ENCODE data around the gene CD81.

Gene CD81

DNA sequence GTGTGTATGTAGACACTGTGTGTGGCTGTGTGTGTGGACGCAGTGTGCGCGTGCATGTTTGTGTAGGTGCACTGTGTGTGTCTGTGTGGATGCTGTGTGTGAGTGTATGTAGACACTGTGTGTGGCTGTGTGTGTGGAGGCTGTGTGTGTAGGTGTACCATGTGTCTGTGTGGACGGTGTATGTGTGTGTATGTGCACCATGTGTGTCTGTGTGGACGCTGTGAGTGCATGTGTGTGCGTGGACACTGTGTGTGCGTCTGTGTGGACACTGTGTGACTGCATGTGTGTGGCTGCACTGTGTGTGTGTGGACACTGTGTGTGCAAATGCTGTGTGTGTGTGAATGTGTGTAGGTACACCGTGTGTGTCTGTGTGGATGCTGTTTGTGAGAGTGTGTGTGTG lies 56.9 kb downstream of the CD81 start:
- no peak for DNase-seq (ENCODE audit: low read depth in 1 of 2, low spot score in 1 of 2)

DNA sequence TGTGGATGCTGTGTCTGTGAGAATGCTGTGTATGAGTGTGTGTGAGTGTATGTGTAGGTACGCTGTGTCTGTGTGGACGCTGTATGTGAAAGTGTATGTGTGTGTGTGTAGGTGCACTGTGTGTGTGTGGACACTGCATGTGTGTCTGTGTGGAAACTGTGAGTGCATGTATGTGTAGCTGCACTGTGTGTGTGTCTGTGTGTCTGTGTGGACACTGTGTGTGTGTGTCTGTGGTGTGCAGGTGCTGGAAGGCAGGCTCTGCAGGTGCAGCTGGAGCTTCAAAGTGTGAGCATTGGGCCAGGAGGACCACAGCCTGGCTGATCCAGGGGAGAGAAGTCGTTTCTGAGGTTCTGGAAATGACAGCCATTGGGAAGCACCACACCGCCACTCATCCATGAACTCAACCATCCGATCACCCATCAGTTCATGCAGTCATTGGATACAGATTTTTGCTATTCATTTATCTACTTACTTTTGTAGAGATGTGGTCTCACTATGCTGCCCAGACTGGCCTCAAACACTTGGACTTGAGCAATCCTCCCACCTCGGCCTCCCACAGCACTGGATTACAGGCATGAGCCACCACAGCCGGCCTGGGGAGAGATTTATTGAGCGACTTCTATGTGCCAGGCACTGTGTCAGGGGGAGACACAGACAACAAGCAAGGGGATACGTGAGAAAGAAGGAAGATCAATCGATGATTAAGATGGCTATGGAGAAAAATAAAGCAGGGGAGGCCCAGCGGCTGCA lies 57.6 kb downstream of the CD81 start:
- DNase-seq (ENCODE audit: low read depth in 1 of 2, low spot score in 1 of 2) = no peak

GRCh38 chr11:2435288-2436012 lies 58.3 kb downstream of the CD81 start:
- DNase-seq (ENCODE audit: low read depth in 1 of 2, low spot score in 1 of 2) = no peak

GRCh38 chr11:2436013-2436520 lies 59.0 kb downstream of the CD81 start:
- DNase-seq (ENCODE audit: low read depth in 1 of 2, low spot score in 1 of 2) = no peak

DNA sequence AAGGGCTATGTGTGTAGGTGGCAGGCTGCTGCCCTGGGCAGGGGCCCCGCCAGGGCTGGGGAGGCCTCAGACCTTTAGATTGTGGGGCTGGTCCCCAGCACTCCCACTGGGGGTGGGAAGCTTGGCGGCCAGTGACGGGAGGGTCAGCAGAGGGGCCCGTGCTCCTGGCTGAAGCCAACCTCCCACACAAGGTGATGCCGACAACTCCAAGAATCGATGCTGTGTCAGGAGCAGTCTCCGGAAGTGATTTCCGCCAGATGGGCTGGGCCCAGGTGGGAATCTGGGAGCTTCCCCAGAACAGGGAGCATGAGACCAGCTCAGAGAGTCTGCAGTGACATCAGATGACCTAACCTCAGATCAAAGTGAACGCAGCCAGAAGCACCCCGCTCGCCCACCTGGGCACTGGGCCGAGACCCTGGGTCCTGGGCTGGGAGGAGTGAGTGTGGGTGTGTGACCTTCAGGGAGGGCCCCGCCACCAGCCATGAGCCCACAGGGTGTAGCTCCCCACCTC lies 59.5 kb downstream of the CD81 start:
- no peak for DNase-seq (ENCODE audit: low read depth in 1 of 2, low spot score in 1 of 2)

DNA sequence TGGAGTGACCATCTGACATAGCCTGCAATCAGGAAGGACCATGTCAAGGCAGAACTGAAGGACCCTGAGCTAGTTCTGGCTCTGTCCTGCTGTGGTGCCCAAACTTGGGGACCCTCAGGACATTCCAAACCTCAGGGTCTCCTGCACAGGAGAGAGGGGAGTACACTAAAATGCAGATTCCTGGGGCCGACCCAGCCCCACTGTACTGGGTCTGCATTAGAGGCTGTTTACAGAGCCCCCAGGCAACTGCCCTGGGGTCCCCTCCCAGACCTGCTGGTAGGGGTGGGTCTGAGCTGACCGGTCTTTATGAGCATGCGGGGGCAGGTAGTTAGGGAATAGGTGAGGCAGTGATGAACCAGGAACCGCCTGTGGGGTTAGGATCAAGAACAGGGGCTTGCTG lies 60.4 kb downstream of the CD81 start:
- no peak for DNase-seq (ENCODE audit: low read depth in 1 of 2, low spot score in 1 of 2)

- DNase-seq (ENCODE audit: low read depth in 1 of 2, low spot score in 1 of 2) = no peak
Measured at GRCh38 chr11:2439820-2440219, 62.7 kb downstream of the CD81 start.

- DNase-seq (ENCODE audit: low read depth in 1 of 2, low spot score in 1 of 2) = no peak
Measured at GRCh38 chr11:2440646-2441045, 63.5 kb downstream of the CD81 start.

DNA sequence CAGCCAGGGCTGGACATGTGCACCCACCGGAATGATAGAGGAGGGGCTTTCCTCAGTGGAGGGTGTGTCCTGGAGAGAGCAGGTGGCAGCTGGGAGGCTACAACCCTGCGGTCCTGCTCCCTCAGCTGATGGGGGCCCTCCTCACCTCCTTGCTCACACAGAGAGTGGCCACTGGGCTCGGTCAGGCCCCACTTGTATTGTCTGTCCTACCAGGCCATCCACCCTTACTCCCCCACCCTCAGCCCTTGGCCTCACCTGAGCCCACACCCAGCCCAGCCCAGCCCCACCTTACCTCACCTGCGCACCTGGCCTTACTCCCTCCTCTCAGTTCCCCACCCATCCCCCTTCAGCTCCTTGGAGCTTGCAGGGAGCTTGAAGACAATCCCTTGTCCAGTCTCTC lies 64.1 kb downstream of the CD81 start:
- no peak for DNase-seq (ENCODE audit: low read depth in 1 of 2, low spot score in 1 of 2)

GRCh38 chr11:2442589-2442988 lies 65.5 kb downstream of the CD81 start:
- DNase-seq (ENCODE audit: low read depth in 1 of 2, low spot score in 1 of 2) = no peak

- DNase-seq (ENCODE audit: low read depth in 1 of 2, low spot score in 1 of 2) = no peak
Measured at GRCh38 chr11:2443406-2443805, 66.3 kb downstream of the CD81 start.

DNA sequence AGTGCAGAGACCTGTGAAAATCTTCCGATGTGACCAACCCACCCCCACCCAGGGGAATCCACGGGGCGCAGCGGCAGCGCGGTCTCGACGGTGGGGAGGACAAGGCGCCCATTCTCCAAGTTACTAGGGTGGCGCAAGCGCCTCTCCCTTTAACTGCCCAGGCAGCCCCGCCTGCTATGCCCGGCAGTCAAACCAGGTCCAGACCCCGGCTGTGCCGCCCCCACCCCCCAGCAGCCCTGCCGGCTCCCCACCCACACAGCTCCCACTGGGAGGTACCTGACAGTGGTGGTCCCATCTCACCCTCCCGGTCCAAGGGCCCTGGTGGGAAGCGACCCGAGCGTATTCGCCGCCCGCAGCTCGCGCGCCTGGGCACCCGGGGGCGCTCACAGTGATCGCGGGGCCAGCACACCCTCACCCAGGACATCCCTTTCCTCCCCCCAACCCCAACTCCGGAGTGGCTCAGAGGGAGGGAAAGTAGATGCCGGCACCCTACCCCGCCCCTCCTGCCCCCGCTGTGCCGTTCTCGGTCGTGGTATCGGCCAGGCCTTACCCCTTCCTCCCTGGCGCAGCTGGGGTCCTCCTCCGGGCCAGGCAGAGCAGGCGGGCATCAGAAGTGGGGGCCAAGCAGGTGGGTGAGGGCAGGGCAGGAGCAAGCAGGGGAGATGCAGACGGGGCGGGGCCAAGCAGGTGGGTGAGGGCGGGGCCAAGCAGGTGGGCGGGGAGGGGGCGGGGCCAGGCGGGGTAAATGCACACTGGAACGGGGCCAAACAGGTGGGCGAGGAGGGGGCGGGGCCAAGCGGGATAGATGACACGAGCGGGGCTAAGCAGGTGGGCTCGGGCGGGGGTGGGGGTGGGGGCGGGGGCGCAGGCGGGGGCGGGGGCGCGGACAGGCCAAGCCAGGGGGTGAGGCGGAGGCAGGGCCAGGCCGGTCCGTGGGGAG lies 67.0 kb downstream of the CD81 start, which contains the start of gene TRPM5:
Gene TRPM5, minus strand, starts transcription at position 634 of the 940 bp plus-strand sequence. CDS start 21,478 bp downstream, outside the sequence.
- DNase-seq (ENCODE audit: low read depth in 1 of 2, low spot score in 1 of 2) = peak; percentile 55 to 73

DNA sequence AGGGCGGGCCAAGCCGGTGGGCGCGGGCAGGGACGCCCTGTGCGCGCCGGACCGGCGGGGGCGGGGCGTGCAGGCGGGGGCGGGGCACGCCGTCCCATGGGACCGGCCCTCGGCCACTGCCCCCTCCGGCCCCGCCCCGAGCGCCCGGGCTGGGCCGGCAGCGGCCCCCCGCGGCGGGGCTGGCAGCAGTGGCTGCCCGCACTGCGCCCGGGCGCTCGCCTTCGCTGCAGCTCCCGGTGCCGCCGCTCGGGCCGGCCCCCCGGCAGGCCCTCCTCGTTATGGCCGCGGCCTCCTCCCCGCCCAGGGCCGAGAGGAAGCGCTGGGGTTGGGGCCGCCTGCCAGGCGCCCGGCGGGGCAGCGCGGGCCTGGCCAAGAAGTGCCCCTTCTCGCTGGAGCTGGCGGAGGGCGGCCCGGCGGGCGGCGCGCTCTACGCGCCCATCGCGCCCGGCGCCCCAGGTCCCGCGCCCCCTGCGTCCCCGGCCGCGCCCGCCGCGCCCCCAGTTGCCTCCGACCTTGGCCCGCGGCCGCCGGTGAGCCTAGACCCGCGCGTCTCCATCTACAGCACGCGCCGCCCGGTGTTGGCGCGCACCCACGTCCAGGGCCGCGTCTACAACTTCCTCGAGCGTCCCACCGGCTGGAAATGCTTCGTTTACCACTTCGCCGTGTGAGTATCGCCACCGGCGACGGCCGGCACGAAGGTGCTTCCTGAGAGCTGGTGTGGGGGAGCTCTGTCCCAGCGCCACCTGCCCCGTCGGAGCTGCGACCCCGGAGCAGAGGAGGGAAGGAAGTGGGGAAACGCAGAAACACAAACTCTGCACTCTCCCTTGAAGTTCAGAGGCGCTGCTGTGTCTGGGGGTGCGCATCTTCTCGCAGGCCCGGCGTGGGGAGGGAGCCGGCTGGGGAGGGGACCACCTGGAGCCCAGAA lies 68.0 kb downstream of the CD81 start, which contains the start of gene KCNQ1:
Gene KCNQ1, plus strand, starts transcription at position 188 of the 925 bp plus-strand sequence. Its CDS starts 91 bp downstream, at position 279.
- peak in 1 of 2 donors; percentile 20 for DNase-seq (ENCODE audit: low read depth in 1 of 2, low spot score in 1 of 2)

DNA sequence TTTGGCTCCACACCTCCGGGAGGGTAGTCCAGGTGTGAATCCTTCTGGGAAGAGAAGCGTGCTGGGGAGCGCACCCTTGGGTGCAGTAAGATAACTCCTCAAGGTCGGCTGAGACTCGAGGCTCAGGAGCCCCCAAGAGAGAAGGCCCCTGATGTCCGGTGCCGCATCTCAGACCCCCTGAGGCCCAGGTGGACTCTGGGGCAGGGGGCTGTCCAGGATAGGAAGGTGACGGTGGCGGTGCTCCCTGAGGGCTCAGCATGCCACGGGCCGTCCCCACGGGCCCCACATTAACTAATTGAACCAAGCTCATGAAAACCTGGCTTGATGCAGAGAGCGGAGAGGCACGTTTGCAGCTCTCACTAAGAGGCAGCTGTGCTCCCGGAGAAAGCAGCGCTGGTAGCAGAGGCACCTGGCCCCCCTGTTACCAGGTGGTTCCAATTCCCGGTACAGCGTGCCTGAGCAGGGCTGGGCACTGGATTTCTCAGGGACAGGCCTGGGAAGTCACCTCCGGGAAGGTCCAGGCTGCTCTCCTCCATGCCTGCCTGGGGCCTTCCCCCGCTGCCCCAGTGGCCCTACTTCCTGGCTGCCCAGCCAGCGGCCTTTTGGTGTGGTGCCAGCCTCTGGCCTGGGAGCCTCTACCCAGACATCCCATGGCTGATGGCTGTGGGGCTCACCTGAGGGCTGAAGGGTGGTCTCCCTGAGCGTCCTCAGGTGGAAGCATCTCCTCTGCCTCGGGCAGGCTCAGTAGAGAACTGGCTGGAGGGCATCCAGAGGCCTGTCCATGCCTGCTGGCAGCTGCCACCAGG lies 68.8 kb downstream of the CD81 start:
- DNase-seq (ENCODE audit: low read depth in 1 of 2, low spot score in 1 of 2) = no peak

DNA sequence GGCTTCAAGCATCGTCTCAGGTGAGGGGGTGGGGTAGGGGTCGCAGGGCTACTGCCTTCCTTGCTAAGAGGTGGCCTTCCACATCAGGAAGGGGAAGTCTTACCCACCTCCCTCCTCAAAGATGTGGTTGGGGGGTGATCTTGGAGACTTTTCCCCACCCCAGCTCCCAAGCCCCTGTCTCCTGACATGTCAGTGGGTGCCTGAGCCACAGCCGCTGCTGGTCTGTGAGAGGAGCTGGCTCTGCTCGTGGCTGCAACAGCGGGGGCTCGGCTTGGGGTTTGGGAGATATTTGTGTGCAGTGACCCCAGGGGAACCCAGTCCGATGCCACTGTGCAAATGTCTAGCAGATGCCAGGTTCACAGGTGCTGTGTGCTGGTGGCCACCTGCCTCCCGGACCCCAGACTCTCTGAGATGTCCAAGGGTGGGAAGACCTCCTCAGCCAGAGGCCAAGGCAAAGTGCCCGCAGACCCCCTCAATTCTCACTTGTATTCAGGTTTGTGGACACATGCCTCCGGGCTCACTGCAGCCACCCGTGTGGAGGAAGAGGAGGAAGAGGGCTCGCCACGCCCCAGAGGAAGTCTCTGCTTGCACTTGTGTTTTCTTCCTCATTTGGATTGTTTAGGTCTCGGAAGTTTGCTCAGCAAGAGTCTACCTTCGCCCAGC lies 69.6 kb downstream of the CD81 start:
- DNase-seq (ENCODE audit: low read depth in 1 of 2, low spot score in 1 of 2) = no peak

Measured in stimulated activated CD4-positive, alpha-beta T cell treated with anti-CD3 and anti-CD28 coated beads, Interleukin-15, amount 100 ng/mL, for 1 hour (primary cell).